ENCODE results near the gene MTRF1.

Gene MTRF1

GRCh38 chr13:41236369-41236768 lies 27.0 kb downstream of the MTRF1 start:
- DNase-seq (ENCODE audit: insufficient read length, low spot score) (no peak), FAIRE-seq (no peak)
- TF ChIP-seq, protein P1, sequence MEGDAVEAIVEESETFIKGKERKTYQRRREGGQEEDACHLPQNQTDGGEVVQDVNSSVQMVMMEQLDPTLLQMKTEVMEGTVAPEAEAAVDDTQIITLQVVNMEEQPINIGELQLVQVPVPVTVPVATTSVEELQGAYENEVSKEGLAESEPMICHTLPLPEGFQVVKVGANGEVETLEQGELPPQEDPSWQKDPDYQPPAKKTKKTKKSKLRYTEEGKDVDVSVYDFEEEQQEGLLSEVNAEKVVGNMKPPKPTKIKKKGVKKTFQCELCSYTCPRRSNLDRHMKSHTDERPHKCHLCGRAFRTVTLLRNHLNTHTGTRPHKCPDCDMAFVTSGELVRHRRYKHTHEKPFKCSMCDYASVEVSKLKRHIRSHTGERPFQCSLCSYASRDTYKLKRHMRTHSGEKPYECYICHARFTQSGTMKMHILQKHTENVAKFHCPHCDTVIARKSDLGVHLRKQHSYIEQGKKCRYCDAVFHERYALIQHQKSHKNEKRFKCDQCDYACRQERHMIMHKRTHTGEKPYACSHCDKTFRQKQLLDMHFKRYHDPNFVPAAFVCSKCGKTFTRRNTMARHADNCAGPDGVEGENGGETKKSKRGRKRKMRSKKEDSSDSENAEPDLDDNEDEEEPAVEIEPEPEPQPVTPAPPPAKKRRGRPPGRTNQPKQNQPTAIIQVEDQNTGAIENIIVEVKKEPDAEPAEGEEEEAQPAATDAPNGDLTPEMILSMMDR (IDR thresholded peaks at IDR 0.05; ENCODE audit: insufficient read depth, missing control alignments): no peak

- TF ChIP-seq, protein P1 (IDR thresholded peaks at IDR 0.05; ENCODE audit: insufficient read depth, missing control alignments): no peak
- DNase-seq (ENCODE audit: insufficient read length, low spot score) (no peak), FAIRE-seq (no peak)
These were observed 30.5 kb downstream of the MTRF1 start for GRCh38 chr13:41232578-41233480.

DNA sequence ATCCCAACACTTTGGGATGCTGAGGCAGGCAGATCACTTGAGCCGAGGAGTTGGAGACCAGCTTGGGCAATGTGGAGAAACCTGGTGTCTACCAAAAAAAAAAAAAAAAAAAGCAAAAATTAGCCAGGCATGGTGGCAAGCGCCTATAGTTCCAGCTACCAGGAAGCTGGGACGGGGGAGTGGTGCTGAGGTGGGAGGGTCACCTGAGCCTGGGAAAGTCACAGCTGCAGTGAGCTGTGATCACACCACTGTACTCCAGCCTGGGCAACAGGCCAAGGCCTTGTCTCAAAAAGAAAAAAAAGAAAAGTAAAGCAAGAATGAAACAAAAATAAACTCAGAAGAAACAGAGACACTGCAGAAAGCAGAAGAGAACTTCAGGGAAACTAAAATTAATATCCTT lies 31.6 kb downstream of the MTRF1 start:
- TF ChIP-seq, protein P1 (IDR thresholded peaks at IDR 0.05; ENCODE audit: insufficient read depth, missing control alignments): no peak
- DNase-seq (ENCODE audit: insufficient read length, low spot score) (no peak), FAIRE-seq (no peak)

DNA sequence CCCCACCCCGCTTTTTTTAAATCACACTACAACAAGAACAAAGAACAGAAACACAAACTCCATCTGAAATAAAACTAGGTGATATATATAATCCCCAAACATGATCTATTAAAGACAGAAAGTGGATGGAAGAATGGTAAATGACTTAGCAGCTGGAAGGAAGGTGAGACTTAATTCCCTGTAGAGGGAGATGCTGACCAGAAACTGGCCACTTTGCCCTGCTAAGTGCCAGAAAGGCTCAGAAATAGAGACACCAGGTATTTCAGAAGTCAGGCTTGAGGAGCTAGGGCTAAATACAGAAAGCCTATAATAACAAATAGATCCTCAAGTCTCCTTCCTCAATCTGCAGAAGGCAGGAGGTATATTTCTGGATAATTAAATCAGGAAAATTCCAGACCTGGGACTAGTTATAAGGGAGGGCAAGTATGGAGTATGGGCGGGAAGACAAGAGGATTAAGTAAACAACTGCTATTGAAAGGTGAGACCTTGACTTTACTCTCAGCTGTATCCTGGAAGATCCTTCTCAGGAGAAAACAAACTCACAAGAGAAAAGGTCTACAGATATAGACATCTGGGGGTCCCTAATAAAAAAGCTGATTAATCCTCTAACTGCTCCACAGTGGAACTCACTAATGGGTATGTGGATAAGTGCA lies 32.2 kb downstream of the MTRF1 start:
- DNase-seq (ENCODE audit: insufficient read length, low spot score): no peak
- no peak for FAIRE-seq
- TF ChIP-seq, protein P1 (IDR thresholded peaks at IDR 0.05; ENCODE audit: insufficient read depth, missing control alignments): no peak

GRCh38 chr13:41229356-41229755 lies 34.0 kb downstream of the MTRF1 start:
- DNase-seq (ENCODE audit: insufficient read length, low spot score): no peak
- FAIRE-seq: no peak
- TF ChIP-seq, protein P1 (IDR thresholded peaks at IDR 0.05; ENCODE audit: insufficient read depth, missing control alignments): no peak

GRCh38 chr13:41224113-41225110 lies 39.0 kb downstream of the MTRF1 start:
- FAIRE-seq: no peak
- no peak for DNase-seq (ENCODE audit: insufficient read length, low spot score)
- TF ChIP-seq, protein P1 (IDR thresholded peaks at IDR 0.05; ENCODE audit: insufficient read depth, missing control alignments): no peak

Data from D721Med (cell line).